ENCODE data around the gene SEPHS1.

GRCh38 chr10:13338390-13339110 lies 9.5 kb downstream of the SEPHS1 start:
- TF ChIP-seq CTCF (IDR thresholded peaks at IDR 0.05) (no peak), POLR2A (IDR thresholded peaks at IDR 0.05) (no peak)

All from thyroid gland (tissue), 4 donors.